CD4-positive, alpha-beta T cell treated with Interleukin-4 for 1 hour (primary cell): ENCODE measurements around the gene KRTAP5-4.
A peak's percentile ranks its signal among the peaks of the same experiment; 100 is the strongest.
"Not testable (repeated sequence)": the region's sequence is repeated elsewhere in the genome, so short reads cannot be mapped to it uniquely, and the experiment has no call there.

Experiments used
- DNase-seq, 2 donors: peaks; one replicate each; pipeline ENCODE4 v3.0.0-alpha.2; 2020 to 2022

KRTAP5-4 gene, protein sequence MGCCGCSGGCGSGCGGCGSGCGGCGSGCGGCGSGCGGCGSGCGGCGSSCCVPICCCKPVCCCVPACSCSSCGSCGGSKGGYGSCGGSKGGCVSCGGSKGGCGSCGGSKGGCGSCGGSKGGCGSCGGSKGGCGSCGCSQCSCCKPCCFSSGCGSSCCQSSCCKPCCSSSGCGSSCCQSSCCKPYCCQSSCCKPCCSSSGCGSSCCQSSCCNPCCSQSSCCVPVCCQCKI

GRCh38 chr11:1622086-1622485, at the start of gene KRTAP5-4:
Gene KRTAP5-4 (minus strand): TSS chr11:1622138. CDS start chr11:1622093, 45 bp downstream.
- DNase-seq, result no peak

DNA sequence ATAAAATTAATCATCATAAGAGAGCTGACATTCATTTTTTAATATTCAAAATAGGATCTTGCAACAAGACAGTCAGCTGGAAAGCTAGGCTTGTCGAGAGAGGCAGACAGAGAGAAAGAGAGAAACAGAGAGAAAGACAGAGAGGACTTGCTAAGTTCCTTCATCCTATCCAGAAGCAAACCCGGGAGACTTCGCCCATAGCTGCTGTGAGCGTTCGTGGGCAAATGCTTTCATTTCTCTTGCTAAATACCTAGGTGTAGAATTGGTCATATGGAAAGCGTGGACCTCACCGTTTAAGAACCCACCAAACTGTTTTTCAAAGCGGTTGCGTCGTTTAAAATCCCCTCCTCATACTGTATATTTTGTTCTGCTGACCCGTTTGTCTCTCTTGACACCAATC, 49.7 kb upstream of the KRTAP5-4 start:
- no peak for DNase-seq

- no peak for DNase-seq
These were observed 49.0 kb upstream of the KRTAP5-4 start for GRCh38 chr11:1670905-1671371.

DNA sequence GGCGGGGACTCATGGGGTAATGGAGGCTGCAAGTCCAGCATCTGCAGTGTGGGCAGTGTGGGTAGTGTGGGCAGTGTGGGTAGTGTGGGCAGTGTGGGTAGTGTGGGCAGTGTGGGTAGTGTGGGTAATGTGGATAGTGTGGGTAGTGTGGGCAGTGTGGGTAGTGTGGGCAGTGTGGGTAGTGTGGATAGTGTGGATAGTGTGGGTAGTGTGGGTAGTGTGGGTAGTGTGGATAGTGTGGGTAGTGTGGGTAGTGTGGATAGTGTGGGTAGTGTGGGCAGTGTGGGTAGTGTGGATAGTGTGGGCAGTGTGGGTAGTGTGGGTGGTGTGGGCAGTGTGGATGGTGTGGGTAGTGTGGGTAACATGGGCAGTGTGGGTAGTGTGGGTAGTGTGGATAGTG, 48.5 kb upstream of the KRTAP5-4 start:
- not testable (repeated sequence) for DNase-seq

DNA sequence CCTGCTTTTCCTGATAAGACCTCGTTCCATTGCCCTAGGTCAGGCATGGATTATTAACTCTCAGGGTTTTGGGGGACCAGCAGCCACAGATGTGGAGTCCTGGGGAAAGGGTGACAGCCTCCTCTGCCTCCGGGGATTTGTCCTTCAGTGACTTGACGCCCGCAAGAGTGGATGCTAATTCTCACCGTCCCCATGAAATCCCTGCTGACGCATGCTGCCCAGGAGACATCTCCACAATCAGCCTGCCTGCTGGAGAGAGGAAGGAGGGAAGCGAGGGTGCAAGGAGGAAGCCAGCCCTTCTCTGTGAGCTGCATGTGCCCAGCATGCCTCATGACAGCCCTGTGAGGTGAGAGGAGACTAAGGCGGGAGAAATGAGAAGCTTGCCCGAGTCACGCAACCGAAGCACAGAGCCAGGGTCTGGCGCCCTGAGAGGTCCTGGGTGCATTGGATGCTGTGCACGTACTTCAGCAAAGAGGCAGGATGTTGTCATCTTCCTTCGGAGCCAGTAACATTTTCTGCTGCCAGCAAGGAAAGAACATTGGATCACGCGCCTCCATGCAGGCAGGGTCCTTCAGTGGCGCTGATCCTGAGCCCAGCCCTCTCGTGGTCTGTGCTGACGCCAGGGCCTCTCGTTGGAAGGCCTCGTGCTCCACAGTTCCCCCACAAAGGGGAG, 47.7 kb upstream of the KRTAP5-4 start:
- DNase-seq, result no peak

- DNase-seq, result no peak
These were observed 47.1 kb upstream of the KRTAP5-4 start for GRCh38 chr11:1668911-1669473.

DNA sequence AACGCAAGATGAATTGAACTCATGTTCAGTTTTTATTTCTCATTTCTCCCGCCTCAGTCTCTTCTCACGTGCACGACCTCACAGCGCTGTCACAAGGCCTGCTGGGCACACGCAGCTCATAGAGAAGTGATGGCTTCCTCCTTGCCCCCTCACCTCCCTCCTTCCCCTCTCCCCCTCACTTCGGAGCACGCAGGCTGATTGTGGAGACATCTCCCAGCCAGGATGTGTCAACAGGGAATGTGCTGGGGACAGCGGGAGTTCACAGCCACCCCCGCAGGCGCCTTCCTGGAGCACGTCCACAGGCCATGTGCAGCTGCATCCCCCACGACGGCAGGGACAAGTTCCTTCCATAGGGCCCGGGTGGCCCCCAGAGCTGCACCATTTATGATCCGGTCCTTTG, 46.0 kb upstream of the KRTAP5-4 start:
- no peak for DNase-seq

- no peak for DNase-seq
These were observed 45.3 kb upstream of the KRTAP5-4 start for GRCh38 chr11:1667121-1667850.

GRCh38 chr11:1665313-1665712, 43.4 kb upstream of the KRTAP5-4 start:
- no peak for DNase-seq

DNA sequence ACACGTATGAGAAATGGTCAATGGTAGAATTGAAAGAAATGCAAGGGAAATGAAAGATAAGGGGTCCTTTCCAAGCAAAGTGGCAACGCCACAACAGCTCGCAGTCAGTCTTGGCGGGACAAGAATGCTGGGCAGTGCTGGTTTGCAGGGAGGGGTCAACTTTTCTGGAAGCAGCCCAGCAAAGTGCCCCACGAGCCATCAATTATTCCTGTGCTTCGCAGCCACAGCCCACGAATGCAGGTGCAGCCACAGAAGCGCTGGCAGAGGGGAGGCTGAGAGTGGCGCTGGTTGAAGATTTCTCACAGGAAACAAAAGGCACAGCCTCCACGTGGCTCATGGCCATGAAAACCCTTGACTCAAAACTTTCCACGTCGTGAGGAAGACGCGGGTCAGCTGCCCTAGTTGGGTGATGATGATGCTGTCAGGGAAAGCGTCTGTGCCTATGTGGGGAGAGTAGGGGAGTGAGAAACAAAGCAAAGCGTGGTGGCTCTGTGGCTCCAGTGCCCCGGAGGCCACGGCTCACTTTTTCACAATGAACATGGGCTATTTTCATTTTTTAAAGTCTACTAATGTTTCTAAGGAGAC, 40.9 kb upstream of the KRTAP5-4 start:
- not testable (repeated sequence) for DNase-seq

GRCh38 chr11:1661454-1662269, 39.7 kb upstream of the KRTAP5-4 start:
- not testable (repeated sequence) for DNase-seq

- DNase-seq, result no peak
These were observed 38.4 kb upstream of the KRTAP5-4 start for GRCh38 chr11:1660111-1660867.

DNA sequence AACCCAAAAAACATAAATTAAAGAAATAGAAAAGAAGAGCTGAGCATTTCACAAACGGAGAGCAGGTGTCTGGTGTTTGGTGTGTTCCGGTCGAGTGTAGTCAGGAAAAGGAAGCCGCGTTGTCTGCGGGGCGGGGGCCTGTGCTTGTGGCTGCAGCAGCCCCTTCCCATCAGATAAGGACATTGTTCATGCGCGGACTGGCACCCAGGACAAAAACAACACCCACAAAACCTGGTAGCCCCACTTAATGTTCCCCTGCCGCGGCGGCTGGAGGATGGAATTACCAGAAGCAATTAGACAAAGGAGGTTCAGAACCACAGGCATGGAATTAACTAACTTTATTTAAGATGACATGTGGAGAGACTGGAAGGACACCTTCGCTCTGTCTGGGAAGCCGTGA, 37.6 kb upstream of the KRTAP5-4 start:
- no peak for DNase-seq

DNA sequence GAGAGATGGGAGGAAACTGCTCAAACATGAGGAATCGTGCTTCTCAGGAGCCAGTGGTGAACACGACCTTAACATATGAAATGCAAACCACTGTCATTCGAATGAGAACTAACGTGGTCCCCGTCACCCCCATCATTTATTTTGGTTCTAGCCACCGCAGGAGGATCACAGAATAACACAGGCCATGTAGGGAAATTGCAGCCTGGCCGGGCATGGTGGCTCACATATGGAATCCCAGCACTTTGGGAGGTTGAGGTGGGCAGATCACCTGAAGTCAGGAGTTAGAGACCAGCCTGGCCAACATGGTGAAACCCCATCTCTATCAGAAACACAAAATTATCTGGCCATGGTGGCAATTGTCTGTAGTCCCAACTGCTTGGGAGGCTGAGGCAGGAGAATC, 34.7 kb upstream of the KRTAP5-4 start:
- DNase-seq, result no peak

- DNase-seq, result no peak
These were observed 34.1 kb upstream of the KRTAP5-4 start for GRCh38 chr11:1656061-1656441.

DNA sequence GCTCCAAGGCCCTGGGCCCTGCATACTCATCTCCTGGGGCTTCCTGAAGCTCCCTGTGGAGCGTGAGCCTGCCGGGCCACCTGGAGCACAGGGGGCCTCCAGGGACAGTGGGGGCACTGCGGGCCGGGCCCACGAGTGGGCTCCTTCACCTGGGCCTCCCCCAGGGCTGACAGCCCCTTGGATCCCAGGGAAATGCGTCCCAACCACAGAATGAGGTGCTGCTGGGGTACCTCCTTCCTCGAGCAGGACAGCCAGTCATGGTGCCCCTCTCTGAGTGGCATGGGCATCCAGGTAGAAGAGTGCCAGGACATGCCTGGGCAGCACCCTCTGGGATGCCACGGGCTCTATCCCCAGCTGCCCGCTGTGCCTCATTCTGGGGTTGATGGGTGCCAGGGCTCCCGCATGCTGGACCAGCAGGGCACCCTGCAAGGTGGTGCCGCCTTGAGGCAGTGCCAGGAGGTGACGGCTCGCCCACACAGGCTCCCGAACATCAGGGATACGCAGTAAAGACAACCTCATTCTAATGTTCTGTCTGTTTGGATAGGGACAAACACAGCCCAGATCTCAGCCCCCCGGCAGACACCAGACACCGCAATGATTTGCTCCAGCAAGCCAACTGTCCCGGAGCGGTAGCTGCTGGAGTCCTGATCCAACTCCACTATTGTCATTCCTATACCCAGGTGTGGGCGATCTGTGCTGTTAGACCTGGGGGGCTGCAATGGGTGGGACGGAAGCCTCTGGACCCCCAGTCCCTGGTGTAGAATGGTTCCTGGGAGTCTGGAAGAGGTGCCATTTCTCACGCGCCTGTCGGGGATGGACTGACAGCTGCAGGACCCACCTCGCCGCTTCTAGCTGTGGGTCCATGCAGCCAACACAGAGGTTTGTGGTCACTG, 33.5 kb upstream of the KRTAP5-4 start:
- DNase-seq, result peak in 1 of 2 donors; percentile 3

GRCh38 chr11:1654388-1655167, 32.6 kb upstream of the KRTAP5-4 start:
- no peak for DNase-seq

DNA sequence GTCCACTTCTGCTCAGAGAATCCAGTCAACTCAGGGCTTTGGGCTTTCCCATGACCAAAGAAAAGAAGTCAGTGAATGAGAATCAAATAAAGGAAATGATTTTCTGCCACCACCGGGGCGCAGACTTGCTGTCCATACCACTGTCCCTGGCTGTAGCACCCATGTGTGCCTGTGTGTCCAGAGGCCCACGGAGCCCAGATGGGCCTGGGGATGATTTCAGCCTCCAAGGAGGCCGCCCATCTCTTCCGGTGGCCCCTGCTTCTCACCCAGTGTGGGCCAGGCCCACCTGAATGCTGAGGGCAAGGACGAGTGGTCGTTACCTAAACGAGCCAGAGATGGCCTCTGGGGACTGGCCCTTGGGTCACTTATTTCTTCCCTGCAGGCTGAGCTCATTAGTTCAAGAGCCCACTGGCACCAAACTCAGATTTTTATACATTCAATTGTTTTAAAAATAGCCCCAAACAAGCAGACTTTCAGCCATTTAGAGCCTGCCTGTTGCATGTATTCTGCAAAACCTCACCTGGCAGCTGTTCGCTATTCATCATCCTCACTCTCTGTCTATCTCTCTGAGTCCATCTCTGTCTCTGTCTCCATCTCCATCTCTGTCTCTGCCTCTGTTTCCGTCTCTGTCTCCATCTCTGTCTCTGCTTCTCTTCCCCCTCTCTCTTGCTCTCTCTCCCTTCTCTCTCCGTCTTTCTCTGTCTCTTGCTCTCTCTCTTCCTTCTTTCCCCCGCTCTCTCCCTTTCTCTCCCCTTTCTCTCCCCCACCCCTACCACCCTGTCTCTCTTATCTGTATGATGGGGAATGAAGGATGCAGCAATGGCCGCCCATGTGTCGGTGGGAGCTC, 31.8 kb upstream of the KRTAP5-4 start:
- no peak for DNase-seq
